ENCODE measurements around the gene LBHD2. TPM values are rescaled to one million over a fixed set of nuclear protein-coding genes. Genes with fewer than 3 reads are reported as not detected.
"Not testable (repeated sequence)": the region's sequence is repeated elsewhere in the genome, so short reads cannot be mapped to it uniquely, and the experiment has no call there.

LBHD2 gene
- total RNA-seq, 1 donor: not detected

GRCh38 chr14:103117499-103117898 is 33.5 kb downstream of the LBHD2 start:
- DNase-seq (ENCODE audit: low read depth in 2 of 3, low spot score in 2 of 3): not testable (repeated sequence)

DNA sequence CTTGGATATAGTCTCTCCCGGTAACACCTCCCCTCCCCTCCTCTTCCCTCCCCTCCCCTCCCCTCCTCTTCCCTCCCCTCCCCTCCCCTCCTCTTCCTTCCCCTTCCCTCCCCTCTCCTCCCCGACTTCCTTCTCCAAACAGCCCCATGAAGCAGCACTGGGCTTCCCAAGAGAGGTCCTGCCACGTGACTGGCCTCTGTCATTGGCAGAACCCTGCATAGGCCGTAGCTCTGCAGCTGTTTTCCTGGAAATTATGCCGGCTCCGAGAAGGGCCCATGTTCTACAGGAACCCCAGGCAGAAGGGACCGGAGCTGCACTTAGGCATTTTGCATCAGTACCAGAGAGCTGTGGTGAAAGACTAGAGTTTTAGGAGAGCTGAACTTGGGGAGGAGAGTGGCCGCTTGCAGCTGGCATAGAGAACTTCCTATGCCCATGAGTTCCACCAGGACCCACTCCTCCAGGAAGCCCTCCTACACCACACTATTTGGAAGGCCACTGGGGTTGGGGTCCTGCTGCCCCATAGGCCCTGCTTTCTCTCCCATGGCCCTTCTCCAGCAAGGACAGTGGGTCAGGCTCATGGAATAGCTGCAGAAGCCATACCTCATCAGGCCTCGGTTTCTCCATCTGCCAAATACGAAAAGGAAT is 34.1 kb downstream of the LBHD2 start:
- no peak for DNase-seq (ENCODE audit: low read depth in 2 of 3, low spot score in 2 of 3)

DNA sequence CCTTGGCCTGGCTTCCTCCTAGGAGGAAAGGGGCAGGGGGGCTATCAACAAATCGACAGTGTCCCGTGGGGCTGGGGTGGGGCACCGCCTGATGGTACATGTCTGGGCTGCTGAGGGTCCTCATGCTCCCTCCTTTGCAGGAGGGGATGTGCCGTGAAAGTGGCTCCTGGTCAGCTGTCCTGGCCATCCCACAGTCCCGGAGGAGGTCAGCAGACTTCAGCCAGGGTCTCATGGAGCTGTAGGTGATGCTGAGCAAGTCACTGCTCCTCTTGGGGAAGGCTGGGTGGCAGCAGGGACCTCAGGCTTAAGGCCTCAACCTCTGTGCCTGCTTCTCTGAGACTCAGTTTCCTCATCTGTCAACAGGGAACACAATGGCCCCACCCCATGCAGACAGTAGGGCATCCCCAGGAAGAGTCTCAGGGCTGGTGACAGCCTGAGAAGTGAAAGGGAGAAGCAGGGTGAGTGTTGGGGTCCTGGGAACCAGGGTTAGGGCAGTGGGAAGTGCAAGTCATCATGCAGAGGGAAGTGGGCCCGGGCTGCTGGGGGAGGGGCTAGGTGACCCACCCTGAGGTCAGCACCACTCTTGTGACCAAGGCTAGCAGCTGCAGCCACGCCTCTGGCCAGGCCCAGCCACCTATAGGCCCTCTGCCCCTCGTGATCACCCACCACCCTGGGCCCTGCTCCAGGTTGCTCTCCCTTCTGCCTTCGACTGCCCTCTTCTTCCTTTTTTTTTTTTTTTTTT is 34.8 kb downstream of the LBHD2 start:
- peak in 2 of 3 donors; percentile 63 to 73 for DNase-seq (ENCODE audit: low read depth in 2 of 3, low spot score in 2 of 3)

- DNase-seq (ENCODE audit: low read depth in 2 of 3, low spot score in 2 of 3): not testable (repeated sequence)
These were observed 35.5 kb downstream of the LBHD2 start for GRCh38 chr14:103119527-103119926.

GRCh38 chr14:103121121-103121845 is 37.3 kb downstream of the LBHD2 start:
- no peak for DNase-seq (ENCODE audit: low read depth in 2 of 3, low spot score in 2 of 3)

- peak in 2 of 3 donors; percentile 91 to 95 for DNase-seq (ENCODE audit: low read depth in 2 of 3, low spot score in 2 of 3)
These were observed 38.0 kb downstream of the LBHD2 start for GRCh38 chr14:103121846-103122584.

- peak in 1 of 3 donors; percentile 14 for DNase-seq (ENCODE audit: low read depth in 2 of 3, low spot score in 2 of 3)
These were observed 38.6 kb downstream of the LBHD2 start for GRCh38 chr14:103122585-103122946.

DNA sequence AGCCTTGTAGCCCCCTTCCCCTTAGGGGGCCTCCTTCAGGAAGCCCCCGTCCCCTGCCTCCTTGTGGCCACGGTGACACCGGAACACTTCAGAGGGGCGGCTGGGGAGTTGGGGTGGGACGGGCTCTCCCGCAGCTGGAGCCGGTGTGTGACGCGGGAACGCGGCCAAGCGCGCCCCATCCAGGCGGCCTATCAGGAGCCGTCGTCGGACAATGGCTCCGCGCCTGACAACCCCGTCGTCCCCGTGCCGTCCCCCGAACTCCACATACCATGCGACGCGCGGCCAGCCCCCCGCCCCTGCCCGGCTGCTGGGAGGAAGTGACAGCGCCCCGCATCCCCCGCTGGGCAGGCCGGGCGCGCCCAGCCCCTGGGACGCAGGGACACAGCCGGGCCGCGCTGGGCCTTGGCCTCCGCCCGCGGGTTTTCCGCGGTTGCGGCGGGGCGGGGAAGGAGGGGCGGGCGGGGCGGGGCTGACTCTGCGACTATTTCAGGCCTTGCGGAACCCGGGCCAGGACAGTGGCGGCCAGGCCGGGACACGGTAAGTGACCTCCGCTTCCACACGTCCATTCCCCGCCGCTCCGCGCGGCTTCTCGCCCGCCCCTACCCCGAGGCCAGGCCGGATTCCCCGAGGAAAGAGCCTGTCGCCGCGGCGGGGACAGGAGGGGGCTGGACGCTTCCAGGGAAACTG is 39.1 kb downstream of the LBHD2 start, which contains the start of gene TNFAIP2:
Gene TNFAIP2 (plus strand): TSS at position 515 of the 687 bp plus-strand sequence. CDS start 2,997 bp downstream, outside the sequence.
- DNase-seq (ENCODE audit: low read depth in 2 of 3, low spot score in 2 of 3): peak in 1 of 3 donors; percentile 53

- DNase-seq (ENCODE audit: low read depth in 2 of 3, low spot score in 2 of 3): no peak
These were observed 39.9 kb downstream of the LBHD2 start for GRCh38 chr14:103123634-103124500.

- no peak for DNase-seq (ENCODE audit: low read depth in 2 of 3, low spot score in 2 of 3)
These were observed 40.5 kb downstream of the LBHD2 start for GRCh38 chr14:103124501-103125001.

GRCh38 chr14:103125098-103126070 is 41.4 kb downstream of the LBHD2 start:
- no peak for DNase-seq (ENCODE audit: low read depth in 2 of 3, low spot score in 2 of 3)

GRCh38 chr14:103126088-103126872 is 42.3 kb downstream of the LBHD2 start:
- DNase-seq (ENCODE audit: low read depth in 2 of 3, low spot score in 2 of 3): no peak

- DNase-seq (ENCODE audit: low read depth in 2 of 3, low spot score in 2 of 3): no peak
These were observed 42.9 kb downstream of the LBHD2 start for GRCh38 chr14:103126873-103127304.

DNA sequence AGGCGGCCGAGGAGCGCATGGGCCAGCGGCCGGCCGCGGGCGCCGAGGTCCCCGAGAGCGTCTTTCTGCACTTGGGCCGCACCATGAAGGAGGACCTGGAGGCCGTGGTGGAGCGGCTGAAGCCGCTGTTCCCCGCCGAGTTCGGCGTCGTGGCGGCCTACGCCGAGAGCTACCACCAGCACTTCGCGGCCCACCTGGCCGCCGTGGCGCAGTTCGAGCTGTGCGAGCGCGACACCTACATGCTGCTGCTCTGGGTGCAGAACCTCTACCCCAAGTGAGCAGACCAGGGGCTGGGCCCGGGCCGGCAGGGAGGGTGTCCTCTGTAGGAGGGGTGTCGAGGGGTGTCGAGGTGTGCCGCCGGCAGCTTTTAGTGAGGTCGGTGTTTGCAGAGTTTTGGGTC is 43.3 kb downstream of the LBHD2 start:
- no peak for DNase-seq (ENCODE audit: low read depth in 2 of 3, low spot score in 2 of 3)

DNA sequence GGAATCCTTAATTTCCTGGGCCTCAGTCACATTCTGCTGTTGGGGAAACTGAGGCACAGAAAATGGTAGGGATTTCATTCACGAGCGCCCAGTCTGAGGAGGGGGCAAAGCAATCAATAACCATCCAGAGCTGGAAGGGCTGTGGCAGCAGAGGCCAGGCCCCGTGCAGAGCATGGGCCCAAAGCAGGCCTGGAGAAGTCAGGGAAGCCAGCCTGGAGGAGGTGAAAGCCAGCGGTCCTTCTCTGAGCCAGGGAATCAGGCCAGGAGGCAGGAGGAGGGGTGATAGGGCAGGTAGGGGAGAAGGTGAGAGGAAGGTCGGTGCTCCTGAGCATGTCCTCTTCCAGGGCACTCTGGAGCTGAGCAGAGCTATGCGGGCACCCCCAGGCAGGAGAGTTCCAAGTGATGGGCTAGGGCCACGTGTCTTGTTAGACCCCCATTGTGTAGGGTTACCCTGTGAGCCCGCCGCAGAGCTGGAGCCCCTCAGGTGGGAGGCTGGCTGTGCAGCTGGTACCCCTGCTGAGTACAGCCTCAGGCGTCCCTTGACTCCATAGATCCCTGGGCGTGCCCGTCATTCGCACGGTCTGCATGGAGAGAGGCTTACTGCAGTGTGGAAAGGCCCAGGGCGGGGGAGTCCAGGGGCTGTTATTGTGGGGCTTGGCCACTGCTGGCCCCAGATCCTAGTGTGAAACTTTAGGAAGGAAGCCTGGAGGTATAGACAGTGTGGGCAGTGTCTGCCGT is 44.0 kb downstream of the LBHD2 start:
- no peak for DNase-seq (ENCODE audit: low read depth in 2 of 3, low spot score in 2 of 3)

DNA sequence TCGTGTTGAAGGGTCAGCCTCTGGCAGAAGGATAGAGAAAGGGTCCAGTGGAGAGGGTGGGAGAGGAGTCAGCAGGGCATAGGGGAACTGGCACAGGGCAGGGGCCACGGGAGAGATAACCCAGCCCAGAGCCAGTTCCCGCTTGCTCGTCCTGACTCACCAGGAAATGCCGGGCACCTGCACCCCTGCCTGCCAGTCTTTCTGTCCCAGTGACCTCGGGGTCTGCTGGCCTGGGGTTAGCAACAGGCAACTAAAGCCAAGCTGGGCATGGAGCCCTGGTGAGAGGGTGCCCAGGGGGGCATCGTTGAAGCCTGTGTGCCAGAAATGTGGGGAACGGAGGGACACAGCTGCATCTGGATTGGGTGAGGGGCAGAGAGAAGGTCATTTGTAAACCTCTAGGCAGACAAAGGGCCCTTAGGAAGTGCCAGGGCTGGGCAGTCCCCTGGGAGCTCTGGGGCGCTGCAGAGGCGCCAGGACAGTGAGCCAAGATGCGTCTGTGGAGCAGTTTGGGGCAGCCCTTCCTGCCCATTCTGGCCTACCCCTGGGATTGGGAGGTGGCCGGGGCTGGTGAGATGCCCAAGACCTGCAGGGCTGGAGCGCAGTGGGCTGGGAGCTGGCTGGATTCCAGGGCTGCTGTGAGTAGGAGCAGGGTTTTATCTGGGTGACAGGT is 44.8 kb downstream of the LBHD2 start:
- no peak for DNase-seq (ENCODE audit: low read depth in 2 of 3, low spot score in 2 of 3)

All from hematopoietic multipotent progenitor cell (in vitro differentiated cells).